Trophoblast cell (in vitro differentiated cells and primary cell): ENCODE data around the gene MAMDC2.

Source experiments
- DNase-seq, 2 donors: peaks; one replicate each; pipeline ENCODE4 v3.0.0-alpha.2; 2016
- H2AFZ ChIP-seq: 2 replicates; pipeline ENCODE4 v1.6.1; 2013; ENCODE audit warnings: low read length, moderate library complexity, mild to moderate bottlenecking; ENCODE audit not compliant: insufficient read depth, poor library complexity
- H2AK5ac ChIP-seq: 2 replicates; pipeline ENCODE4 v1.6.1; 2013; ENCODE audit warnings: mild to moderate bottlenecking, low read length
- H2BK120ac ChIP-seq: 2 replicates; pipeline ENCODE4 v1.6.1; 2013; ENCODE audit warnings: low read length, mild to moderate bottlenecking, moderate library complexity; ENCODE audit not compliant: insufficient read depth, poor library complexity
- H2BK12ac ChIP-seq: 2 replicates; pipeline ENCODE4 v1.6.1; 2013; ENCODE audit warnings: mild to moderate bottlenecking, low read length, moderate library complexity
- H2BK5ac ChIP-seq: 2 replicates; pipeline ENCODE4 v1.6.1; 2013; ENCODE audit warnings: low read length, low read depth, moderate library complexity, mild to moderate bottlenecking; ENCODE audit not compliant: poor library complexity
- H3K14ac ChIP-seq: 2 replicates; pipeline ENCODE4 v1.6.1; 2013; ENCODE audit warnings: mild to moderate bottlenecking, low read length
- H3K18ac ChIP-seq: 2 replicates; pipeline ENCODE4 v1.6.1; 2013; ENCODE audit warnings: mild to moderate bottlenecking, low read length
- H3K23ac ChIP-seq: 2 replicates; pipeline ENCODE4 v1.6.1; 2013; ENCODE audit warnings: low read length
- H3K27ac ChIP-seq: 2 replicates; pipeline ENCODE4 v1.5.1; 2013; ENCODE audit warnings: low read depth, mild to moderate bottlenecking, inconsistent platforms, low read length, moderate library complexity
- H3K27me3 ChIP-seq: 2 replicates; pipeline ENCODE4 v1.6.1; 2013; ENCODE audit warnings: inconsistent platforms, mild to moderate bottlenecking, low read length, moderate library complexity; ENCODE audit not compliant: insufficient read depth
- H3K36me3 ChIP-seq, 2 experiments: 1 replicate in 1 of 2; 2 replicates in 1 of 2; pipeline ENCODE4 v1.6.1; 2013; ENCODE audit warnings: low read length in 2 of 2, mild to moderate bottlenecking in 2 of 2, moderate library complexity in 1 of 2; ENCODE audit not compliant: insufficient read depth in 2 of 2, control insufficient read depth in 1 of 2
- H3K4ac ChIP-seq: 2 replicates; pipeline ENCODE4 v1.6.1; 2013; ENCODE audit warnings: low read depth, mild to moderate bottlenecking, low read length, moderate library complexity
- H3K4me1 ChIP-seq, 2 experiments: 1 replicate in 1 of 2; 2 replicates in 1 of 2; pipeline ENCODE4 v1.6.1; 2013; ENCODE audit warnings: low read length in 2 of 2, mild to moderate bottlenecking in 2 of 2, moderate library complexity in 1 of 2; ENCODE audit not compliant: insufficient read depth in 2 of 2, control insufficient read depth in 1 of 2
- H3K4me2 ChIP-seq: 2 replicates; pipeline ENCODE4 v1.6.1; 2013; ENCODE audit warnings: inconsistent platforms, mild to moderate bottlenecking, low read length, moderate library complexity
- H3K4me3 ChIP-seq: 2 replicates; pipeline ENCODE4 v1.5.1; 2013; ENCODE audit warnings: mild to moderate bottlenecking, low read depth, low read length, inconsistent platforms
- H3K79me1 ChIP-seq: one replicate; pipeline ENCODE4 v1.6.1; 2013; ENCODE audit warnings: low read length
- H3K79me2 ChIP-seq: 2 replicates; pipeline ENCODE4 v1.6.1; 2013; ENCODE audit warnings: low read length, mild to moderate bottlenecking; ENCODE audit not compliant: control insufficient read depth, insufficient read depth, poor library complexity
- H3K9ac ChIP-seq: 2 replicates; pipeline ENCODE4 v1.6.1; 2013; ENCODE audit warnings: mild to moderate bottlenecking, low read length
- H3K9me3 ChIP-seq: 2 replicates; pipeline ENCODE4 v1.6.1; 2013; ENCODE audit warnings: low read depth, mild to moderate bottlenecking, control low read depth, inconsistent platforms, low read length; ENCODE audit not compliant: insufficient read depth
- H4K12ac ChIP-seq: 2 replicates; pipeline ENCODE4 v1.6.1; 2013; ENCODE audit warnings: low read depth, mild to moderate bottlenecking, low read length, moderate library complexity
- H4K8ac ChIP-seq: 2 replicates; pipeline ENCODE4 v1.6.1; 2013; ENCODE audit warnings: low read depth, mild to moderate bottlenecking, low read length, moderate library complexity
- H4K91ac ChIP-seq: one replicate; pipeline ENCODE4 v1.6.1; 2013; ENCODE audit warnings: low read depth, mild to moderate bottlenecking, low read length, moderate library complexity
- WGBS: extraction: QIAGEN DNeasy Blood & Tissue Kit; methylation state at CpG from one replicate; pipeline ENCODE4 v1.1.7; 2013; ENCODE audit warnings: missing lambda C conversion rate; ENCODE audit not compliant: insufficient read length, insufficient coverage; ENCODE audit errors: extremely low coverage; 5-methylcytosine and 5-hydroxymethylcytosine counted together

The MAMDC2 gene

GRCh38 chr9:70112981-70113380 lies 69.3 kb downstream of the MAMDC2 start:
- H3K9me3 ChIP-seq: no peaks in the 10 kb centered on the region
- no peak overlapping the region for H2BK12ac ChIP-seq
- H3K27me3 ChIP-seq: no peaks in the 10 kb centered on the region
- no peaks in the 10 kb centered on the region for H3K36me3 ChIP-seq
- H3K4me1 ChIP-seq: peaks cover 0 to 3% of the 10 kb centered on the region in 2 experiments
- no peak for DNase-seq
- H3K14ac ChIP-seq: no peak overlapping the region
- no peak overlapping the region for H3K18ac ChIP-seq
- H3K4me3 ChIP-seq: no peak overlapping the region
- no peak overlapping the region for H3K23ac ChIP-seq
- H3K79me1 ChIP-seq: no peaks in the 10 kb centered on the region
- H3K9ac ChIP-seq: no peak overlapping the region
- no peak overlapping the region for H4K8ac ChIP-seq
- H2BK120ac ChIP-seq: no peak overlapping the region
- WGBS: no CpG with 5 or more reads among the region's 2 CpGs
- H2BK5ac ChIP-seq: no peak overlapping the region
- H3K4ac ChIP-seq: no peak overlapping the region
- H4K12ac ChIP-seq: no peak overlapping the region
- H2AK5ac ChIP-seq: no peak overlapping the region
- no peak overlapping the region for H3K27ac ChIP-seq
- H4K91ac ChIP-seq: no peak overlapping the region
- H2AFZ ChIP-seq: no peak overlapping the region
- no peak overlapping the region for H3K4me2 ChIP-seq
- no peaks in the 10 kb centered on the region for H3K79me2 ChIP-seq

- Histone ChIP-seq H3K4me2 (no peak overlapping the region), H3K4me1 (peaks cover 0 to 3% of the 10 kb centered on the region in 2 experiments), H2BK120ac (no peak overlapping the region), H3K27me3 (no peaks in the 10 kb centered on the region), H3K14ac (no peak overlapping the region), H2BK12ac (no peak overlapping the region), H2AFZ (no peak overlapping the region), H4K8ac (no peak overlapping the region), H4K12ac (no peak overlapping the region), H3K79me2 (no peaks in the 10 kb centered on the region), H3K27ac (no peak overlapping the region), H3K4ac (no peak overlapping the region), H3K36me3 (no peaks in the 10 kb centered on the region), H3K9ac (no peak overlapping the region), H4K91ac (no peak overlapping the region), H2BK5ac (no peak overlapping the region), H3K9me3 (no peaks in the 10 kb centered on the region), H3K4me3 (no peak overlapping the region), H3K18ac (no peak overlapping the region), H3K23ac (no peak overlapping the region), H2AK5ac (no peak overlapping the region), H3K79me1 (no peaks in the 10 kb centered on the region)
- no CpG with 5 or more reads among the region's 4 CpGs for WGBS
- DNase-seq: peak; percentile 26 to 69
Observed at GRCh38 chr9:70113403-70114022, 69.9 kb downstream of the MAMDC2 start.

- Histone ChIP-seq H3K27ac (no peak overlapping the region), H2BK120ac (no peak overlapping the region), H3K79me2 (no peaks in the 10 kb centered on the region), H3K9me3 (no peaks in the 10 kb centered on the region), H3K14ac (no peak overlapping the region), H3K23ac (no peak overlapping the region), H3K4ac (no peak overlapping the region), H3K27me3 (no peaks in the 10 kb centered on the region), H2BK12ac (no peak overlapping the region), H2BK5ac (no peak overlapping the region), H2AK5ac (no peak overlapping the region), H3K9ac (no peak overlapping the region), H2AFZ (no peak overlapping the region), H3K36me3 (no peaks in the 10 kb centered on the region), H3K4me2 (no peak overlapping the region), H3K4me1 (peaks cover 0 to 3% of the 10 kb centered on the region in 2 experiments), H3K18ac (no peak overlapping the region), H4K91ac (no peak overlapping the region), H4K12ac (no peak overlapping the region), H4K8ac (no peak overlapping the region), H3K4me3 (no peak overlapping the region), H3K79me1 (no peaks in the 10 kb centered on the region)
- no CpG with 5 or more reads among the region's 1 CpG for WGBS
- no peak for DNase-seq
Observed at GRCh38 chr9:70114898-70115297, 71.2 kb downstream of the MAMDC2 start.

DNA sequence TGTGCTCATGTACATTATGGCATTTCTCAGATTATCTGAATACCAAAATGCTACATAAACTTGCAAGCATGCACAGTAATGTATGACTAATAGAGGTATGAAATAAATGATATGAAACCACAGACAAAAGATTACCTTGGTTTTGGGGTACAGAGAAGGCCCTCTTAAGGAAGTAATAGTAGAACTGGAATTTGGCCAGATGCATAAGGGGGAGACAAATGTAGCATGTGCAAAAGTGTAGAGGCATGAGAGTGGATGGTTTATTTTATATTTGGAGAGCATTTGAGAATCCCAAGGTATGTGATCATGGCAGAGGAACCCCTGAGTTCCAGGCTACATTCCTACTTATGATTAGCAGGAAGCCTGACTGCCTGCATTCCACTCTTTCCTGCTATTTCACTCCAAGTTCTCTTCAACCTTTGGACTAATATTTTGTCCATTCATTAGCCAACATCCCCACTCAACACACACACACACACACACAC lies 74.2 kb downstream of the MAMDC2 start:
- H4K91ac ChIP-seq: no peak overlapping the region
- no peak overlapping the region for H3K14ac ChIP-seq
- H3K27me3 ChIP-seq: no peaks in the 10 kb centered on the region
- no peak overlapping the region for H2BK5ac ChIP-seq
- H4K12ac ChIP-seq: no peak overlapping the region
- no peak overlapping the region for H2BK12ac ChIP-seq
- H3K4ac ChIP-seq: no peak overlapping the region
- H3K36me3 ChIP-seq: no peaks in the 10 kb centered on the region
- H2BK120ac ChIP-seq: no peak overlapping the region
- H3K23ac ChIP-seq: no peak overlapping the region
- no peaks in the 10 kb centered on the region for H3K79me1 ChIP-seq
- no peak overlapping the region for H3K9ac ChIP-seq
- H3K27ac ChIP-seq: no peak overlapping the region
- H3K4me2 ChIP-seq: no peak overlapping the region
- no peak overlapping the region for H2AK5ac ChIP-seq
- no peak overlapping the region for H2AFZ ChIP-seq
- no peak overlapping the region for H3K4me3 ChIP-seq
- peaks cover 3 to 5% of the 10 kb centered on the region in 2 experiments for H3K4me1 ChIP-seq
- no peaks in the 10 kb centered on the region for H3K79me2 ChIP-seq
- DNase-seq: peak; percentile 91 to 93
- no peak overlapping the region for H3K18ac ChIP-seq
- peaks cover 2% of the 10 kb centered on the region for H3K9me3 ChIP-seq
- H4K8ac ChIP-seq: no peak overlapping the region
